NCI-H82 treated with DMSO at 0.1 percent for 48 hours (cell line): ENCODE results near the gene IGFL4.

Experiments used
- DNase-seq: peaks from one replicate; lab custom pipeline; 2025; ENCODE audit not compliant: unreplicated experiment; lab: John Stamatoyannopoulos, UW

The IGFL4 gene

GRCh38 chr19:45995715-45996385, 45.0 kb downstream of the IGFL4 start:
- DNase-seq, result no peak

GRCh38 chr19:45994998-45995714, 45.6 kb downstream of the IGFL4 start, which contains the start of gene CCDC61:
TSS of gene CCDC61 (plus strand) at chr19:45995467. CDS start at chr19:46003019, 7,552 bp downstream.
- peak; percentile 100 for DNase-seq

- no peak for DNase-seq
Measured at GRCh38 chr19:45994456-45994997, 46.3 kb downstream of the IGFL4 start.

GRCh38 chr19:45990113-45990728, 50.6 kb downstream of the IGFL4 start:
- no peak for DNase-seq
